ENCODE results near the gene CHADL.

- TF ChIP-seq CTCF (IDR thresholded peaks at IDR 0.05) (no peak), POLR2A (IDR thresholded peaks at IDR 0.05) (no peak)
Observed at GRCh38 chr22:41263704-41264103, 23.0 kb upstream of the CHADL start.

All from adrenal gland (tissue), 5 donors.